Activated T-helper 2 cell treated with anti-CD3 and anti-CD28 coated beads, Interferon-gamma antibody, Interleukin-2, Interleukin-4, amounts not matched to agents 10 μg/mL and 5 μg/mL and 100 μg/mL, durations not matched to agents 14 hours and 24 hours and 36 hours (primary cell): Measurements from ENCODE around the gene SNED1. TPM values are rescaled to one million over a fixed set of nuclear protein-coding genes. Genes with fewer than 3 reads are reported as not detected.

Experiments used
- DNase-seq: peaks from one replicate; pipeline ENCODE4 v3.0.0; 2021; ENCODE audit warnings: low spot score
- H3K27ac Mint-ChIP-seq: one replicate; pipeline ENCODE4 v1.8.0; 2021; ENCODE audit warnings: mixed read lengths
- H3K27me3 Mint-ChIP-seq: one replicate; pipeline ENCODE4 v1.8.0; 2021; ENCODE audit warnings: low read depth, mixed read lengths
- H3K36me3 Mint-ChIP-seq: one replicate; pipeline ENCODE4 v1.8.0; 2021; ENCODE audit warnings: low read depth, mixed read lengths
- H3K4me1 Mint-ChIP-seq: one replicate; pipeline ENCODE4 v1.8.0; 2021; ENCODE audit warnings: low read depth, mixed read lengths
- H3K4me3 Mint-ChIP-seq: one replicate; pipeline ENCODE4 v1.8.0; 2021; ENCODE audit warnings: low read depth, mild to moderate bottlenecking, moderate library complexity, mixed read lengths
- H3K9me3 Mint-ChIP-seq: one replicate; pipeline ENCODE4 v1.8.0; 2021; ENCODE audit warnings: mixed read lengths
- intact Hi-C: fragments of 100-400 bp; cut with micrococcal nuclease; formaldehyde crosslinking; loops from one replicate; pipeline ENCODE4 v1.15.1; 2023
- total RNA-seq: library from RNA; stranded (reverse); gene quantifications from 2 replicates; pipeline ENCODE4 v1.2.3, GENCODE V29; 2022

The SNED1 gene
- total RNA-seq = 1.5 and 1.7 TPM in 2 replicates

- Mint-ChIP-seq H3K4me3 (no peak within 1 kb of the TSS), H3K27me3 (peaks cover 32% of the 10 kb centered on the region), H3K4me1 (no peaks in the 10 kb centered on the region), H3K9me3 (no peaks in the 10 kb centered on the region), H3K27ac (no peak within 1 kb of the TSS), H3K36me3 (no peaks in the 10 kb centered on the region)
- intact Hi-C loops = no loop called here
- DNase-seq = peak; percentile 56
Observed at GRCh38 chr2:240997856-240998705, at the start of gene SNED1. Gene SNED1, plus strand, starts transcription at chr2:240998618. Its CDS starts 220 bp downstream, at chr2:240998838.

GRCh38 chr2:240948905-240949790 is 49.3 kb upstream of the SNED1 start:
- H3K36me3 Mint-ChIP-seq = no peaks in the 10 kb centered on the region

GRCh38 chr2:240949791-240950705 is 48.4 kb upstream of the SNED1 start:
- intact Hi-C loops = no loop called here
- Mint-ChIP-seq H3K4me1 (no peaks in the 10 kb centered on the region), H3K27ac (no peak overlapping the region), H3K4me3 (no peak overlapping the region), H3K27me3 (no peaks in the 10 kb centered on the region), H3K9me3 (no peaks in the 10 kb centered on the region), H3K36me3 (no peaks in the 10 kb centered on the region)
- DNase-seq = no peak

More at GRCh38 chr2:240948905-240949790, 49.3 kb upstream of the SNED1 start:
- Mint-ChIP-seq H3K9me3 (no peaks in the 10 kb centered on the region), H3K4me3 (no peak overlapping the region), H3K4me1 (no peaks in the 10 kb centered on the region), H3K27me3 (no peaks in the 10 kb centered on the region), H3K27ac (no peak overlapping the region)
- intact Hi-C loops = no loop called here
- no peak for DNase-seq

DNA sequence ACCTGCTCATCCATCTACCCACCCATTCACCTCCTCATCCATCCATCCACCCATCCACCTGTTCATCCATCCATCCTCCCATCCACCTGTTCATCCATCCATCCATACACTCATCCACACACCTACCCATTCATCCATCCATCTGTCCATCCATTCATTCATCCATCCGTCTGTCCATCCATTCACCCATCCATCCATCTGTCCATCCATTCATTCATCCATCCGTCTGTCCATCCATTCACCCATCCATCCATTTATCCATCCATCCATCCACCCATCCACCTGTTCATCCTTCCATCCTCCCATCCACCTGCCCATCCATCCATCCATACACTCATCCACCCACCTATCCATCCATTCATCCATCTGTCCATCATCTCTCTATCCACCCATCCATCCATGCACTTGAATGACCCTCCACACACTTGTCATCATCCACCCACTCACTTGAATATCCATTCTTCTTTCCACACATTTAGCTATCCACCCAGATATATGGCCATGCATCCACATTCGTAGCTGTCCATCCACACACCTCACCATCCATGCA is 47.3 kb upstream of the SNED1 start:
- Mint-ChIP-seq H3K27me3 (no peaks in the 10 kb centered on the region), H3K4me1 (no peaks in the 10 kb centered on the region), H3K4me3 (no peak overlapping the region), H3K9me3 (no peaks in the 10 kb centered on the region), H3K36me3 (no peaks in the 10 kb centered on the region), H3K27ac (no peak overlapping the region)
- intact Hi-C loops = no loop called here
- DNase-seq = no peak

DNA sequence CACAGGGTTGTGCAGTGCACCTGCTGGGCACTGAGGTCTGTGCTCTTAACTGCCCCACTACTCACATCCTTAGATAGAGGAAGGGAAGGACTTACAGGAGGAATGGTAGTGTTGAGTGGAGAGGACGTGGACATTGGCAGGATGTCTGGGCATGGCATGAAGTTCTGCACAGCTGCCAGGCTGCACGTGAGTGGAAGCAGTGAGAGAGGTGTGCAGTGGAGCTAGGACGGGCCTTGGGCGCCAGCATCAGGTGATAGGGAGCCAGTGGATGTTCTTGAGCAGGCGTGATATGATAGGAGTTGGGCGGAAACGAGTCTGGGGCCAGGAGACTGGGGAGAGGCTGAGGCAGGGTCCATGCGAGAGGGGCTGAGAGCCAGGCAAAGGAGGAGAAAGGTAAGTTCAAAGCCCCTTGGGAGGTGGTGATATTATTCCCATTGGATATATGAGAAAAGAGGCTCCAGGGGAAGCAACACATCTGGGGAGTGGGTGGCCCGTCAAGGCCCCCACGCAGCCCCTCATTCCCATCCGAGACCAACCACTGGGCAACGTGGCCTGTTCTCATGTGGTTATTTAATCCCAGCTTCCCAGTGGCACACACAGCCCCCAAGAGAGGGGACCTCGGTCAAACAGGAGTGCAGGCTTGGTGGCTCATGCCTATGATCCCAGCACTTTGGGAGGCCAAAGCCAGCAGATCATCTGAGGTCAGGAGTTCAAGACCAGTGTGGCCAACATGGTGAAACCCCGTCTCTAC is 45.7 kb upstream of the SNED1 start:
- Mint-ChIP-seq H3K27me3 (no peaks in the 10 kb centered on the region), H3K9me3 (no peaks in the 10 kb centered on the region)
- intact Hi-C loops = no loop called here

DNA sequence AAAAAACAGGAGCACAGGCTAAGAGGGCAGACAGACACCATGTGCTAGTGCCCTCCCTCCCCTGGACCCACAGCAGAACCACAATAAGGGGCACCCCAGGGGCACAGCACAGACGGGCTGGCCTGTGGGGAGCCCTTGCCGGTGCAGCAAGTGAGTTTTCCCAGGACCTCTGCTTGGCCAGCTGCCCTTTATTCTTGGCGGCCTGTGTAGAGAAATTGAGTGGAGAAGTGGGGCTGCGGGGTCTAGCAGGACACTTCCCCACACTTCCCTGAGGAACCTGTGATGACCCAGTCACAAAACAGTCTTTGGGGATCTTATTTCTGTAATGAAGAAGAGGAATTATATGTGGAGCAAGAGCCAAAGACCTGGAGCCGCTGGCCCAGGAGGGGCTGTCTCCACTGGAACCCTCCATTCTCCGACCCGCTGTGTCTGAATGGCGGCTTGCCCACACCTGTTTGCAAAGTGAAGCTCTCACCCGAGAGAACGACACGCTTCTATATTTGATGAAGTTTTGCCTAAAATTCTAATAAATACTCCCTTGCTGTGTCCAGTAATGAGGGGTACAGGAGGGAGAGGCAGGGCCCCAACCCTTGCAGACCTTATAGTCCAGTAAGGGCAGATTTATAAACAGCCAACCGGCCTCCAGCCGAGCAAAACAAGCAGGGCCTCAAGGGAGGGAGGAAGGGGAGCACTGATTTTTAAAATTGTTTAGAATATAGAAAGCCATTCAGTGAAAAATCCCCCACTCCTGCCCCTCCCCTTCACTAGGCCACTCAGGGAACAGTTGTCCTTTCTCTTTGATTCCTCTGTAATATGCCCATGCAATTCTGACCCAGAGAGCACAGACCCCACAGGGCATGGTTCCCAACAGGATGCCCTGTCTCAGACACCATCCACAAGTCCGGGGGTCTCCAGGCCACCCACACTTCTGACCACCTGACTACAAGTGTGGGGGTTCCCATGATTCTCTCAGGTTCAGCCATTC is 44.7 kb upstream of the SNED1 start:
- Mint-ChIP-seq H3K36me3 (no peaks in the 10 kb centered on the region), H3K4me3 (no peak overlapping the region), H3K4me1 (no peaks in the 10 kb centered on the region), H3K27ac (no peak overlapping the region), H3K9me3 (no peaks in the 10 kb centered on the region), H3K27me3 (no peaks in the 10 kb centered on the region)
- intact Hi-C loops = no loop called here
- no peak for DNase-seq

More for the DNA sequence above, 45.7 kb upstream of the SNED1 start:
- Mint-ChIP-seq H3K4me1 (no peaks in the 10 kb centered on the region), H3K4me3 (no peak overlapping the region), H3K27ac (no peak overlapping the region), H3K36me3 (no peaks in the 10 kb centered on the region)
- no peak for DNase-seq

DNA sequence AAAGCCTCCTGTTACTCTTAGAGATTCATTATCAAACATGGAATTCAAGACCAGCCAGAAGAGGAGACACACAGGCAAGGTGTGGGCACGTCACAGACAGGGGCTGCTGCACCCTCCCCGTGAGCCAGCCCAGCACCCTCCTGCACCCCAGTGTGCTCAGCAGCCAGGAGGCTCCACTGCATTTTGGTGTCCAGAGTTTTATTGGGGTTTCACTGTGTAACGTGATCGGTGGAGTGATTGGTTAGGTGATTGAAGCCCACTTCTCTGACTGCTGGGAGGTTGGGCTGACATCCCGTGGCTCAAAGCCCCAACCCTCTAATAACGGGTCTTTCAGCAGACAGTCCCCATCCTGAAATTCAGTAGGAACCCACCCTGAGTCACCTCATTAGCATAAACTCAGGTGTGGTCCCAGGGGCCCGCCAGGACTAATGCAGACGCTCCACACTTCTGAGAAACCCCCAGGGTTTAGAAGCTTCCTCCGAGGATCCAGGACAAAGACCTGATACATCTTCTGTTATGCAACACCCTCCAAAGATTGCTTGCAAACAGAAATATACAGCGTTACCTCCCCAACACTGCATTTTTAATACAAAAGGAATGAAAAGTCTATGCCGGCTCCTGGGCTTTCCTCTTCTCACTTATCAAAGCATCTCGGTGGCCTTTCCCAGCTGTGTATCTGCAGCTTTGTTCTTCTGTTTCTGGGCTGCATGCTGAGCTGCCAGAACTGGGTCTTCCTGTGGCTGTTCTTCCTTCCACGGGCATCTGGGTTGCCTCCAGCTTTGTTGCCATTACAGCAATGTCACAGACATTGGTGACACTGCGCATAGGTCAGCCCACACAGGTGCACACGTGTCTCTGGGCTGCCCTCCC is 43.7 kb upstream of the SNED1 start:
- H3K4me3 Mint-ChIP-seq = no peak overlapping the region
- intact Hi-C loops = no loop called here
- no peaks in the 10 kb centered on the region for H3K36me3 Mint-ChIP-seq
- no peak for DNase-seq
- H3K27ac Mint-ChIP-seq = no peak overlapping the region
- H3K4me1 Mint-ChIP-seq = no peaks in the 10 kb centered on the region
- H3K27me3 Mint-ChIP-seq = no peaks in the 10 kb centered on the region
- H3K9me3 Mint-ChIP-seq = no peaks in the 10 kb centered on the region

GRCh38 chr2:240955306-240956170 is 42.9 kb upstream of the SNED1 start:
- no peaks in the 10 kb centered on the region for H3K9me3 Mint-ChIP-seq
- H3K4me3 Mint-ChIP-seq = no peak overlapping the region
- H3K4me1 Mint-ChIP-seq = no peaks in the 10 kb centered on the region
- no peaks in the 10 kb centered on the region for H3K27me3 Mint-ChIP-seq
- no peak overlapping the region for H3K27ac Mint-ChIP-seq
- H3K36me3 Mint-ChIP-seq = no peaks in the 10 kb centered on the region
- no peak for DNase-seq
- intact Hi-C loops = no loop called here

- Mint-ChIP-seq H3K4me1 (no peaks in the 10 kb centered on the region), H3K9me3 (no peaks in the 10 kb centered on the region), H3K36me3 (no peaks in the 10 kb centered on the region), H3K27ac (no peak overlapping the region), H3K27me3 (no peaks in the 10 kb centered on the region), H3K4me3 (no peak overlapping the region)
- intact Hi-C loops = no loop called here
- DNase-seq = no peak
Observed at GRCh38 chr2:240956171-240956934, 42.1 kb upstream of the SNED1 start.
